Activated T-helper 17 cell treated with anti-CD3 and anti-CD28 coated beads, Interleukin-2, amount 50 U/mL, for 72 hours (primary cell): Measurements from ENCODE around the gene TTLL11. TPM values are rescaled to one million over a fixed set of nuclear protein-coding genes. Genes with fewer than 3 reads are reported as not detected.

Experiments used
- ATAC-seq: fragments of 150-1000 bp; cut with Tn5 transposase; replicated peaks from 2 replicates; pipeline ENCODE4 v1.10.0; 2021; ENCODE audit warnings: mild to moderate bottlenecking, moderate library complexity
- H3K27ac Mint-ChIP-seq: one replicate; pipeline ENCODE4 v1.8.0; 2022; ENCODE audit warnings: mixed read lengths
- H3K27me3 Mint-ChIP-seq: one replicate; pipeline ENCODE4 v1.8.0; 2022; ENCODE audit warnings: mixed read lengths
- H3K36me3 Mint-ChIP-seq: one replicate; pipeline ENCODE4 v1.8.0; 2022; ENCODE audit warnings: low read depth, mild to moderate bottlenecking, mixed read lengths
- H3K4me1 Mint-ChIP-seq: one replicate; pipeline ENCODE4 v1.8.0; 2022; ENCODE audit warnings: mixed read lengths
- H3K4me3 Mint-ChIP-seq: one replicate; pipeline ENCODE4 v1.8.0; 2022; ENCODE audit warnings: mild to moderate bottlenecking, mixed read lengths
- H3K9me3 Mint-ChIP-seq: one replicate; pipeline ENCODE4 v1.8.0; 2022; ENCODE audit warnings: mixed read lengths
- total RNA-seq, 2 donors: library from RNA; stranded (reverse); gene quantifications; one replicate each; pipeline ENCODE4 v1.2.3, GENCODE V29; 2022

TTLL11 gene
- total RNA-seq, 2 donors from 2014 or later, result 2.6 to 3.9 TPM

DNA sequence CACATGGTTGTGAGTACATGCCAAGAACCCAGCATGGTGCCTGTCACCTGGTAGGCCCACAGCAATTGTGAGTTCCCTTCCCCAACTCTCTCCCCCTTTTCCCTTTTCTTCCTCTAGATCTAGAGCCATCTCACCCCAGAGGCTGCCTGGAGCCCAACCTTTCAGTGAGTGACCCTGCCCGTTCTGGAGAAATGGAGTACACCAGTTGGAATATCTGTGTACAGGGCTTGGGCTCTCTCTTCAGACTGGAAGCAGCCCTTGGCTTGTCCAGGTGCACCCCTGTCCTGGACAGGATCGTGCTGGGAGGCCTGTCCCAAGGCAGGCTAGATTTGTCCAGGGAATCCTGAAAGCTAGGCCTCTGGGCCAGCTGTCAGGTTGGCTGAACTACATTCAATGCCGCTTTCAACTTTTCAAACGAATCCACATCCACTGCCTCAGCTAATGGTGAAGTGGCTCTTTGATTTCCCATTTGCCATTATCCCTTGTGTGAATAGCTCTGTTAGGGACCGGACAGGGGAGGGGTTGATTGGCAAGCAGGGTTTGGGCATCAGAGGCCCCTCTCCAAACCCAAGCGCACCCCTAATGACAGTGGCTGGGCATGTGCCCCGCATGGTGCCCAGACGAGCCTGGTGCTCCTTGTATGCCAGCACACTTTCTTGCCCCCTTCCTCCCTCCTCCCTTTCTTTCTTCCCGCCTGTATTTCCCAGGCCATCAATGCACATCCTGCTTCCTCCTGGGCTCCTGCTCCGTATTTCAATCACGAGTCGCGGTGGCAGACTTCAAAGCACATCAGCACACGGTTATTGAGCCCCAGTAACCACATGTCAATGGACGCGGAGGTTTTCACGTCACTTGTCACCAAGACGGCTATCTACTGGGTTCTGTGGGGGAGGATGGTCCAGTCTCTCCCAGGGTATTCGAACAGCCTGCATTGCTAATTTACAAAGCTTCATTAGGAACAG lies 230.5 kb downstream of the TTLL11 start:
- no peaks in the 10 kb centered on the region for H3K27me3 Mint-ChIP-seq
- H3K4me3 Mint-ChIP-seq, result no peak overlapping the region
- H3K36me3 Mint-ChIP-seq, result no peaks in the 10 kb centered on the region

DNA sequence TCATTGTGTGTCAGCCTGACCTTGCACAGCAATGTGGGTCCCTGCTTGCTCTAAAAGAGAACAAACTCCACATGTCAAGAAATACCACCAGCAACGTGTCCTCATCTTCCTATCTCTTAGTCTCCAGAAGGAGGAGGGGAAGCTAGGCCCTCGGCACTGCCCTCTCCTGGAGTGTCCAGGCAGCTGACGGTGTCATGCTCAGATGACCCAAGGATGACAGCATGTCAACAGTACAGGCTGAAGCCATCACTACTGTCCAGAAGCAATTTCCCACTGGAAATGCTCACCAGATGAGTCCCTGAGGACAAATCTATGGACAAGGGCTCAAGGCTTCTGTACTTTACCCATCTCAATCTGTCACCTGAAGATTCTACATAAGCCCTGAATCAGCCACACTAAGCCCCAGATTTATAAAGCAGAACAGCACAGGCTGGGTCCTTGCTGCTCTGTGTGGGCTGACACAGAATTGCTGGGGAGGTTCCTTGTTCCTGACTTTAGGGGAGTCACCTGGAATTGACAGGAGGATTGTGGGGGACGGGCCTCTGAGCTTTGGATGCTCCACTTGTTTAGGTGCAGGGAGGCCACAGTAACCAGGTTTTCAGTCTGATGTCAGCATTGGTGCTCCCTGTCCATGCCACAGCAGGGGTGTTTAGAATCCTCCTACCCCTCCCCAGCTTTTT lies 231.5 kb downstream of the TTLL11 start:
- Mint-ChIP-seq H3K9me3 (no peaks in the 10 kb centered on the region), H3K36me3 (no peaks in the 10 kb centered on the region), H3K4me1 (no peaks in the 10 kb centered on the region), H3K4me3 (no peak overlapping the region), H3K27me3 (no peaks in the 10 kb centered on the region), H3K27ac (no peak overlapping the region)
- ATAC-seq, result no peak

More for the DNA sequence above, 230.5 kb downstream of the TTLL11 start:
- no peak overlapping the region for H3K27ac Mint-ChIP-seq
- no peaks in the 10 kb centered on the region for H3K4me1 Mint-ChIP-seq
- ATAC-seq, result no peak
- H3K9me3 Mint-ChIP-seq, result no peaks in the 10 kb centered on the region

- no peak overlapping the region for H3K4me3 Mint-ChIP-seq
- no peak for ATAC-seq
- H3K4me1 Mint-ChIP-seq, result no peaks in the 10 kb centered on the region
- H3K36me3 Mint-ChIP-seq, result no peaks in the 10 kb centered on the region
- H3K27me3 Mint-ChIP-seq, result no peaks in the 10 kb centered on the region
- no peaks in the 10 kb centered on the region for H3K9me3 Mint-ChIP-seq
- no peak overlapping the region for H3K27ac Mint-ChIP-seq
These were observed 232.4 kb downstream of the TTLL11 start for GRCh38 chr9:121860744-121861143.

- Mint-ChIP-seq H3K4me1 (no peaks in the 10 kb centered on the region), H3K27me3 (no peaks in the 10 kb centered on the region), H3K4me3 (no peak overlapping the region)
These were observed 232.9 kb downstream of the TTLL11 start for GRCh38 chr9:121860213-121860612.

GRCh38 chr9:121859646-121860045 lies 233.5 kb downstream of the TTLL11 start:
- no peaks in the 10 kb centered on the region for H3K9me3 Mint-ChIP-seq
- H3K36me3 Mint-ChIP-seq, result no peaks in the 10 kb centered on the region
- H3K4me1 Mint-ChIP-seq, result no peaks in the 10 kb centered on the region
- no peaks in the 10 kb centered on the region for H3K27me3 Mint-ChIP-seq
- no peak overlapping the region for H3K4me3 Mint-ChIP-seq
- no peak for ATAC-seq
- H3K27ac Mint-ChIP-seq, result no peak overlapping the region

More at GRCh38 chr9:121860213-121860612, 232.9 kb downstream of the TTLL11 start:
- no peak for ATAC-seq
- no peak overlapping the region for H3K27ac Mint-ChIP-seq
- H3K36me3 Mint-ChIP-seq, result no peaks in the 10 kb centered on the region
- H3K9me3 Mint-ChIP-seq, result no peaks in the 10 kb centered on the region

- H3K27me3 Mint-ChIP-seq, result no peaks in the 10 kb centered on the region
- H3K9me3 Mint-ChIP-seq, result no peaks in the 10 kb centered on the region
- H3K27ac Mint-ChIP-seq, result no peak overlapping the region
- H3K36me3 Mint-ChIP-seq, result no peaks in the 10 kb centered on the region
- H3K4me1 Mint-ChIP-seq, result no peaks in the 10 kb centered on the region
- no peak overlapping the region for H3K4me3 Mint-ChIP-seq
- ATAC-seq, result no peak
These were observed 234.3 kb downstream of the TTLL11 start for GRCh38 chr9:121858788-121859187.

DNA sequence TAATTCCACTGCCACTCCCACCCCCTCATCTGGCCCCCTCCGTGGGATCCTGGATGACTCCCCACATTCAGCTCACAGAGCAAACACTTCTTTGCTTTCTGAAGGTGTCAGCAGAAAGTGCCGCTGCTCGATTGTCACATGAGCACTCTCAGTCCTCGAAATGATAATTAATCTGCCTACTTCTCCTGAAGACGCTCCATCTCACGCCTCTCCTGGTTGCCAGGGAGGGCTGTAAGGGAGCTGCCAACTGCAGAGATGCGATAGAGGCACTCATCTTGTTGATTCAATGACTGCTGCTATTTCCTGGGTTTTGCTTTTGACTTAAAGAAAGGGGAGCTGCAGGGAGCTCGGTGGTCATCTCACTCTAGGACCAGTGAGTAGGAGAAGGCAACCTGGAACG lies 235.2 kb downstream of the TTLL11 start:
- ATAC-seq, result no peak
- Mint-ChIP-seq H3K27me3 (no peaks in the 10 kb centered on the region), H3K4me1 (no peaks in the 10 kb centered on the region), H3K36me3 (no peaks in the 10 kb centered on the region), H3K4me3 (no peak overlapping the region), H3K9me3 (no peaks in the 10 kb centered on the region), H3K27ac (no peak overlapping the region)

- Mint-ChIP-seq H3K36me3 (no peaks in the 10 kb centered on the region), H3K27me3 (no peaks in the 10 kb centered on the region), H3K4me3 (no peak overlapping the region), H3K9me3 (no peaks in the 10 kb centered on the region), H3K4me1 (no peaks in the 10 kb centered on the region), H3K27ac (no peak overlapping the region)
- ATAC-seq, result no peak
These were observed 237.6 kb downstream of the TTLL11 start for GRCh38 chr9:121855476-121855875.

DNA sequence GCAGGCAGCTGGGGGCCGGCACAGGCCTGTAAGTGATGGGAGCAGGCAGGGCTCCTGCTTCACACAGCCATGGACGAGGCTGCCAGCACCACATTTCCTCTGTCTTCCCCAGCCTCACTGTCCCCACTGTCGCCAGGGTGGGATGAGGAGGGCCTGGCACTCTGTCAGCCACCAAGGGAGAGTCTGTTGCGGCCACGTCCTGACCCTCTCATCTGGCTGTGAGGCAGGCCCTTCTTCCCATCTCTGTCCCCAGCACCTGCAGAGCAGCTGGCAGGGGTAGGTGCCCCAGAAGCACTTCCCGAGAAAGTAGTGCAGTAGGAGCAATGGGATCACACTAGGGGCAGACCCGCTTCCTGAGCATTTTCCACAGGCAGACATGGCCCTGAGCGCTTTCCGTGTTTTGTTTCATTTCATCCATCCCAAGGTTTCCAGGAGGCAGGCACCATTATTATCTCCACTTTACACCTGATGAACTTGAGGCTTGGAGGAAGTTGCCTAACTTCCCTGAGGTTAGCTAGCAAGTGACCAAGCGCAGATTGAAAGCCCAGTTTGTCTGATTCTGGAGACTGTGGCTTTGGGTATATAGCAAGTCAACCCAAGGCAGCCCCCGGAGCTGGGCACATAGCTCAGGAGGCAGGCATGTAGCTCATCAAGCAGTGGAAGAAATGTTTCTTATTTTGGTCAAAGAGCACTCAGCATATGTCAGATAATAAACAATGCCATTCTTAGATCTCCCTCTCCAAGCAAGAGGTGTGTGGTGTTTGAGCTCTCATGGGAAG lies 239.3 kb downstream of the TTLL11 start:
- Mint-ChIP-seq H3K9me3 (peaks cover 3% of the 10 kb centered on the region), H3K4me1 (no peaks in the 10 kb centered on the region), H3K4me3 (no peak overlapping the region), H3K27me3 (no peaks in the 10 kb centered on the region), H3K36me3 (no peaks in the 10 kb centered on the region), H3K27ac (no peak overlapping the region)
- ATAC-seq, result no peak

- ATAC-seq, result no peak
- Mint-ChIP-seq H3K4me1 (no peaks in the 10 kb centered on the region), H3K27ac (no peak overlapping the region), H3K27me3 (no peaks in the 10 kb centered on the region), H3K9me3 (peaks cover 4% of the 10 kb centered on the region), H3K4me3 (no peak overlapping the region), H3K36me3 (no peaks in the 10 kb centered on the region)
These were observed 240.2 kb downstream of the TTLL11 start for GRCh38 chr9:121852651-121853616.

GRCh38 chr9:121852241-121852640 lies 240.9 kb downstream of the TTLL11 start:
- no peak for ATAC-seq
- H3K9me3 Mint-ChIP-seq, result peaks cover 4% of the 10 kb centered on the region
- H3K27ac Mint-ChIP-seq, result no peak overlapping the region
- no peak overlapping the region for H3K4me3 Mint-ChIP-seq
- no peaks in the 10 kb centered on the region for H3K4me1 Mint-ChIP-seq
- no peaks in the 10 kb centered on the region for H3K36me3 Mint-ChIP-seq
- no peaks in the 10 kb centered on the region for H3K27me3 Mint-ChIP-seq

GRCh38 chr9:121851641-121852091 lies 241.4 kb downstream of the TTLL11 start:
- H3K36me3 Mint-ChIP-seq, result no peaks in the 10 kb centered on the region
- no peaks in the 10 kb centered on the region for H3K4me1 Mint-ChIP-seq
- no peaks in the 10 kb centered on the region for H3K27me3 Mint-ChIP-seq

GRCh38 chr9:121850366-121850765 lies 242.7 kb downstream of the TTLL11 start:
- ATAC-seq, result no peak

More at GRCh38 chr9:121851641-121852091, 241.4 kb downstream of the TTLL11 start:
- Mint-ChIP-seq H3K9me3 (peaks cover 4% of the 10 kb centered on the region), H3K27ac (no peak overlapping the region), H3K4me3 (no peak overlapping the region)
- ATAC-seq, result no peak

More at GRCh38 chr9:121850366-121850765, 242.7 kb downstream of the TTLL11 start:
- no peaks in the 10 kb centered on the region for H3K4me1 Mint-ChIP-seq
- peaks cover 4% of the 10 kb centered on the region for H3K9me3 Mint-ChIP-seq
- H3K4me3 Mint-ChIP-seq, result no peak overlapping the region
- no peaks in the 10 kb centered on the region for H3K27me3 Mint-ChIP-seq
- H3K27ac Mint-ChIP-seq, result no peak overlapping the region
- H3K36me3 Mint-ChIP-seq, result no peaks in the 10 kb centered on the region
